GM13977 (cell line): ENCODE results near the gene GRIK4.

Experiments
- DNase-seq: peaks from one replicate; pipeline ENCODE4 v3.0.0; 2012; ENCODE audit warnings: low spot score
- CTCF ChIP-seq: IDR thresholded peaks from 2 replicates; pipeline ENCODE4 v1.5.1; 2012; ENCODE audit warnings: mild to moderate bottlenecking, control low read depth; ENCODE audit not compliant: insufficient read depth; ENCODE audit errors: extremely low read depth, missing control alignments
- in situ Hi-C: fragments of 300-500 bp; cut with MboI; formaldehyde crosslinking; loops from one replicate; pipeline ENCODE4 v1.12.0; 2022; ENCODE audit warnings: low sequenced_read_pairs, low pct_unique_long_range_greater_than_20kb, mixed read lengths, inconsistent platforms; ENCODE audit not compliant: unreplicated experiment

The GRIK4 gene

GRCh38 chr11:120719348-120719747 lies 207.8 kb downstream of the GRIK4 start:
- in situ Hi-C loops, result no loop called here
- no peak for TF ChIP-seq CTCF
- no peak for DNase-seq

DNA sequence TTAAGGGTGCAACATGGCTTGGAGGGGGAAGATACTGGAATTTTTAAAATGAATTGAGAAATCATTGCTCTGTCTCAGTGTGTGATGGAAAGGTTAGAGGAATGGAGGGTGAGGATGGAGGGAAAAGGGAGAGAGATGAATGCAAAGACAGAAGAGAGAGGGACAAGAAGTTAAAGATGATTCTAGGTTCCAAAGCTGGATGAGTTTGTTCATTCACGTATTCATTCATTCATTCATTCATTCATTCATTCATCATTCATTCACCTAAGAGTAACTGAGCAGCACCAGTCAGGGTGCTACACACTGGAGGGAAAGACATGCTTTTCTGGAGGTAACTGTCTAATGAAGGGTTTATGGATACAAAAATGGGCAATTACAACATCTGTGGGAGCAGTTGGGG lies 209.2 kb downstream of the GRIK4 start:
- DNase-seq, result no peak
- in situ Hi-C loops, result no loop called here
- TF ChIP-seq CTCF, result no peak

DNA sequence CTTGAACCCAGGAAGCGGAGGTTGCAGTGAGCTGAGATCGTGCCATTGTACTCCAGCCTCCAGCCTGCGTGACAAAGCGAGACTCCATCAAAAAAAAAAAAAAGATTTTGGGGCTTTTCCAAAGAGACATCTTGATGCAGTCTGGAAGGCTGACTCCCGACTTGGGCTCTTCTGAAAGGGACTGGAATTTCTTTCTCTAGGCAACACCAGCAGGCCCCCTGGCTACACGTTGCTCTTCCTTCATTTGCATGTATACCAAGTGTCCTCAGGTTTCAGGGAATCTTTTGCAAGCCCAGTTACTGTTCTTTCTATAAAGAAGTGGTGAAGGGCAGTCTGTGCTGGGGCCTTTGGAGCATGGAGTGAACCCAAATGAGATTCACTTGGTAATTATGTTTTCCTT lies 211.0 kb downstream of the GRIK4 start:
- in situ Hi-C loops, result no loop called here
- DNase-seq, result no peak
- TF ChIP-seq CTCF, result no peak

DNA sequence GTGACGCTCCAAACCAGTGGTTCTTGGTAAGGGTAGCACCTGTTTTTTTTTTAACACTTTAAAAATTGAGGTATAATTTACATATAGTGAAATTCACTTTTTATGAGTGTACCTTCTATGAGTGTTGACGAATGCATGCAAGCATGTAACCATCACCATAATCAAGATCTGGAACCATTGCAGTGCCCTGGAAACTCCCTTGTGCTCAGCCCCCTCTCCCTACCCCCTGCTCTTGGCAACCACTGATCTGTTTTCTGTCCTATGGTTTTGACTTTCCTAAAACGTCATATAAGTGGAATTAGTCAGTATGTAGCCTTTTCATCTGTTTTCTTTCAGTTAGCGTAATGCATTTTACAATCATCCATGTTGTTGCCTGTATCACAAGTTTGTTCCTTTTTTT lies 212.2 kb downstream of the GRIK4 start:
- DNase-seq, result no peak
- in situ Hi-C loops, result no loop called here
- TF ChIP-seq CTCF, result no peak

DNA sequence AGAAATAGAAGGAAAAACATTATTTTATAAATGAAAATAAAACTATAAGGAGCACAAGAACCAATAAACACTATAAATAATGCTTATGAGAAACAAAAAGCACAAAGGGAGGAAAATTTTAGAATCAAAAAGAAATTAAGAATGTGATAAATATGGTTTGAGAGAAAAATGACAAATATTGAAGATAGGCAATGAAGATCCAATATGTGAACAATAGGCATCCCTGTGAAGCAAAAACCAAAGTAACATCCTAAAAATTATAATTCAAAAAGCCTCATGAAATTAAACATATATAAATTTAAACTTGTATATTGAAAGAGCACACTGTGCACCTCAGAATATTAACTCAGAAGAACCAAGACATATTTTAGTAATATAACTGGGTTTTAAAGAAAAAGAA lies 216.2 kb downstream of the GRIK4 start:
- no peak for TF ChIP-seq CTCF
- no peak for DNase-seq
- in situ Hi-C loops, result no loop called here

DNA sequence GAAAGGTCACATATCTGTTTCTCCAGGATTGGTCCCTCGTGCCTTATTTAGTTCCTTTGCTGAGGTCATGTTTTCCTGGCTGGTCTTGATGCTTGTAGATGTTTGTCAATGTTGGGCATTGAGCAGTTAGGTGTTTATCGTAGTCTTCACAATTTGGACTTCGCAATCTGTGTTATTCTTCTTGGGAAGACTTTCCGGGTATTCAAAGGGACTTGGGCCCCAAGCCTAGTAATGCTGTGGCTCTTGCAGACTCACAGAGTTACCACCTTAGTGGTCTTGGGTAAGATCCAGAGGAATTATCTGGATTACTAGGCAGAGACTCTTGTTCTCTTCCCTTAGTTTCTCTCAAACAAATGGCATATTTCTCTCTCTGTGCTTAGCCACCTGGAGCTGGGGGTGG lies 223.5 kb downstream of the GRIK4 start:
- no peak for DNase-seq
- in situ Hi-C loops, result no loop called here
- no peak for TF ChIP-seq CTCF

DNA sequence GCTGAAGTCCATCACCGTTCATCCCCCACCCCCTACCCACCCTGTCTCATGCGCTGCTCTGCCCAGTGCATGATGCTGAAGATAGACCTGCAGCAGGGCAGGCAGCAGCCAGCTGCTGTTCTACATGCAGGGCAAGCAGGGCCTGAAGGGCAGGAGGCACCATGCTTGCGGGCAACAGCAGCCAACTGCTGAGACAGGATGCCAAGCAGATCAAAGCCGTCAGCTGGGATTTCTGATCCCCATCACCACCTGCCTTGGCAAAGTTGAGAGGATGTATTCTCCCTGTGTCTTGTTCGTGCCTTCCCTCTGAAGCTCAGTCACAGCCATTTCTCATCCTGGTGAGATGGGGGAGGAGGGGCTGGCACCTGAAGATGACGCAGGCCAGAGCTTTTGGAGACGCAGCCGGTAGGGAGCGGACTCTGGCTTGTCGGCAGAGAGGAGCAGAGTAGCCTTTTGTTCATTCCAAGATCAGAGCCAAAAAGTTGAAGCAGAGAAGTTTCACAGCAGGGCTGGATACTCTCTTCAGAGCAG lies 227.0 kb downstream of the GRIK4 start:
- TF ChIP-seq CTCF, result no peak
- DNase-seq, result no peak
- in situ Hi-C loops, result no loop called here
